ENCODE data around the gene DNAJB6. TPM values are rescaled to one million over a fixed set of nuclear protein-coding genes. Genes with fewer than 3 reads are reported as not detected.

DNAJB6 gene
- total RNA-seq, 2 experiments from 2014 or later: 56.4 to 65.9 TPM

- Histone ChIP-seq H3K4me3 (ENCODE audit: low read depth, low read length, poor library complexity, severe bottlenecking) (no peak overlapping the region), H3K79me2 (ENCODE audit: insufficient read depth, low read depth, low read length) (peaks cover 68% of the 10 kb centered on the region), H3K36me3 (ENCODE audit: insufficient read depth, low read length) (peaks cover 89% of the 10 kb centered on the region), H2AFZ (ENCODE audit: low read length) (no peak overlapping the region), H3K9me3 (ENCODE audit: low read length) (no peaks in the 10 kb centered on the region), H3K9me2 (ENCODE audit: insufficient read depth, low read length) (no peaks in the 10 kb centered on the region), H3K4me1 (ENCODE audit: insufficient read depth, low read length, poor library complexity, severe bottlenecking) (no peaks in the 10 kb centered on the region), H3K27ac (ENCODE audit: low read depth, low read length, poor library complexity, severe bottlenecking) (no peak overlapping the region), H4K20me1 (ENCODE audit: insufficient read depth, low read length) (peaks cover 21% of the 10 kb centered on the region), H3K4me2 (ENCODE audit: low read length) (no peak overlapping the region)
- intact Hi-C loops (cut with micrococcal nuclease; ENCODE audit: unreplicated experiment): no loop called here
- ChIA-PET POLR2A (interaction anchor here (1.5 kb wide), 1 partner anchor 31 kb away, joined by 3 read pairs; no protein-coding TSS in a partner anchor), CTCF (ENCODE audit: unreplicated experiment) (no interaction called here)
- BruUV-seq (replicated peaks): no TSS peak
- no peak for TF ChIP-seq EZH2phosphoT487 (IDR thresholded peaks at IDR 0.05; ENCODE audit: borderline replicate concordance, low read depth, low read length)
- TF ChIP-seq, protein P1, sequence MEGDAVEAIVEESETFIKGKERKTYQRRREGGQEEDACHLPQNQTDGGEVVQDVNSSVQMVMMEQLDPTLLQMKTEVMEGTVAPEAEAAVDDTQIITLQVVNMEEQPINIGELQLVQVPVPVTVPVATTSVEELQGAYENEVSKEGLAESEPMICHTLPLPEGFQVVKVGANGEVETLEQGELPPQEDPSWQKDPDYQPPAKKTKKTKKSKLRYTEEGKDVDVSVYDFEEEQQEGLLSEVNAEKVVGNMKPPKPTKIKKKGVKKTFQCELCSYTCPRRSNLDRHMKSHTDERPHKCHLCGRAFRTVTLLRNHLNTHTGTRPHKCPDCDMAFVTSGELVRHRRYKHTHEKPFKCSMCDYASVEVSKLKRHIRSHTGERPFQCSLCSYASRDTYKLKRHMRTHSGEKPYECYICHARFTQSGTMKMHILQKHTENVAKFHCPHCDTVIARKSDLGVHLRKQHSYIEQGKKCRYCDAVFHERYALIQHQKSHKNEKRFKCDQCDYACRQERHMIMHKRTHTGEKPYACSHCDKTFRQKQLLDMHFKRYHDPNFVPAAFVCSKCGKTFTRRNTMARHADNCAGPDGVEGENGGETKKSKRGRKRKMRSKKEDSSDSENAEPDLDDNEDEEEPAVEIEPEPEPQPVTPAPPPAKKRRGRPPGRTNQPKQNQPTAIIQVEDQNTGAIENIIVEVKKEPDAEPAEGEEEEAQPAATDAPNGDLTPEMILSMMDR (conservative IDR thresholded peaks at IDR 0.05; ENCODE audit: low read length): no peak
- DNase-seq (ENCODE audit: low spot score): no peak
These were observed 40.8 kb downstream of the DNAJB6 start for GRCh38 chr7:157377436-157378124.

GRCh38 chr7:157378390-157378789, 41.6 kb downstream of the DNAJB6 start:
- CTCF ChIA-PET (ENCODE audit: unreplicated experiment): no interaction called here
- no TSS peak for BruUV-seq (replicated peaks)
- no peak for TF ChIP-seq EZH2phosphoT487 (IDR thresholded peaks at IDR 0.05; ENCODE audit: borderline replicate concordance, low read depth, low read length)
- TF ChIP-seq, protein P1 (conservative IDR thresholded peaks at IDR 0.05; ENCODE audit: low read length): no peak
- POLR2A ChIA-PET: interaction anchor here (0.8 kb wide), 1 partner anchor 591 kb away, joined by 4 read pairs; no protein-coding TSS in a partner anchor
- H3K79me2 ChIP-seq (ENCODE audit: insufficient read depth, low read depth, low read length): peaks cover 68% of the 10 kb centered on the region
- no peak overlapping the region for H3K27ac ChIP-seq (ENCODE audit: low read depth, low read length, poor library complexity, severe bottlenecking)
- intact Hi-C loops (cut with micrococcal nuclease; ENCODE audit: unreplicated experiment): no loop called here
- H2AFZ ChIP-seq (ENCODE audit: low read length): no peak overlapping the region
- H4K20me1 ChIP-seq (ENCODE audit: insufficient read depth, low read length): peaks cover 21% of the 10 kb centered on the region
- H3K4me2 ChIP-seq (ENCODE audit: low read length): no peak overlapping the region
- no peak for DNase-seq (ENCODE audit: low spot score)
- H3K9me3 ChIP-seq (ENCODE audit: low read length): no peaks in the 10 kb centered on the region
- H3K9me2 ChIP-seq (ENCODE audit: insufficient read depth, low read length): no peaks in the 10 kb centered on the region
- H3K4me1 ChIP-seq (ENCODE audit: insufficient read depth, low read length, poor library complexity, severe bottlenecking): no peaks in the 10 kb centered on the region
- H3K4me3 ChIP-seq (ENCODE audit: low read depth, low read length, poor library complexity, severe bottlenecking): no peak overlapping the region
- peaks cover 89% of the 10 kb centered on the region for H3K36me3 ChIP-seq (ENCODE audit: insufficient read depth, low read length)

GRCh38 chr7:157379493-157379892, 42.7 kb downstream of the DNAJB6 start:
- Histone ChIP-seq H3K4me3 (ENCODE audit: low read depth, low read length, poor library complexity, severe bottlenecking) (no peak overlapping the region), H3K4me2 (ENCODE audit: low read length) (no peak overlapping the region), H2AFZ (ENCODE audit: low read length) (no peak overlapping the region), H3K4me1 (ENCODE audit: insufficient read depth, low read length, poor library complexity, severe bottlenecking) (no peaks in the 10 kb centered on the region), H3K27ac (ENCODE audit: low read depth, low read length, poor library complexity, severe bottlenecking) (no peak overlapping the region), H4K20me1 (ENCODE audit: insufficient read depth, low read length) (peaks cover 20% of the 10 kb centered on the region), H3K36me3 (ENCODE audit: insufficient read depth, low read length) (peaks cover 89% of the 10 kb centered on the region), H3K79me2 (ENCODE audit: insufficient read depth, low read depth, low read length) (peaks cover 60% of the 10 kb centered on the region), H3K9me2 (ENCODE audit: insufficient read depth, low read length) (no peaks in the 10 kb centered on the region), H3K9me3 (ENCODE audit: low read length) (no peaks in the 10 kb centered on the region)
- CTCF ChIA-PET (ENCODE audit: unreplicated experiment): no interaction called here
- BruUV-seq (replicated peaks): no TSS peak
- TF ChIP-seq EZH2phosphoT487 (IDR thresholded peaks at IDR 0.05; ENCODE audit: borderline replicate concordance, low read depth, low read length): no peak
- TF ChIP-seq, protein P1 (conservative IDR thresholded peaks at IDR 0.05; ENCODE audit: low read length): no peak
- DNase-seq (ENCODE audit: low spot score): no peak
- POLR2A ChIA-PET: no interaction called here
- intact Hi-C loops (cut with micrococcal nuclease; ENCODE audit: unreplicated experiment): no loop called here
